Left colon (tissue), 2 donors: ENCODE data around the gene SART3. TPM values are rescaled to one million over a fixed set of nuclear protein-coding genes. Genes with fewer than 3 reads are reported as not detected.
A peak's percentile ranks its signal among the peaks of the same experiment; 100 is the strongest.

Source experiments
- ATAC-seq: fragments of 200-7000 bp; cut with Tn5 transposase; one replicate; pipeline ENCODE4 v1.9.1; 2020; ENCODE audit warnings: mild to moderate bottlenecking, moderate library complexity
- DNase-seq, 2 donors: peaks; one replicate each; pipeline ENCODE4 v3.0.0-alpha.2; 2020
- intact Hi-C, 2 donors: fragments of 100-400 bp; cut with DNase I in 1 of 2; cut with micrococcal nuclease in 1 of 2; formaldehyde crosslinking; loops; one replicate each; pipeline versions ENCODE4 v1.11.2 to v1.14.0; 2022; cut with DNase I, micrococcal nuclease
- long read RNA-seq: library from polyadenylated mRNA; unstranded; transcript quantifications from one replicate; pipeline ENCODE4 v2.0.0, GENCODE V29; 2021
- total RNA-seq, 2 donors: library from RNA; stranded (reverse); fragmentation: NEBNext Ultra II Directional; extraction: Animal tissue kit (Norgen Biotek cat#: 25700); gene quantifications; one replicate each; pipeline ENCODE4 v1.2.1, GENCODE V29; 2021
- donor health status: DM: no; HTN: no; CAD: no.
- donor health status: DM: yes; HTN: yes; CAD: no.

Gene SART3
- total RNA-seq: 10 to 100 TPM; 43.9 to 47.9 TPM
- long read RNA-seq, full-length matches to known transcripts: 12 of 42 reads
- long read RNA-seq, partial matches to known transcripts: 27 of 42 reads
- long read RNA-seq, other reads (novel, unspliced or antisense): 3 of 42 reads

- DNase-seq (peak; percentile 68 to 89), ATAC-seq (peak; percentile 61)
Observed at GRCh38 chr12:108560752-108561719, at the start of gene SART3. SART3 (minus strand) TSS chr12:108561173; CDS start chr12:108561154, 19 bp downstream.

DNA sequence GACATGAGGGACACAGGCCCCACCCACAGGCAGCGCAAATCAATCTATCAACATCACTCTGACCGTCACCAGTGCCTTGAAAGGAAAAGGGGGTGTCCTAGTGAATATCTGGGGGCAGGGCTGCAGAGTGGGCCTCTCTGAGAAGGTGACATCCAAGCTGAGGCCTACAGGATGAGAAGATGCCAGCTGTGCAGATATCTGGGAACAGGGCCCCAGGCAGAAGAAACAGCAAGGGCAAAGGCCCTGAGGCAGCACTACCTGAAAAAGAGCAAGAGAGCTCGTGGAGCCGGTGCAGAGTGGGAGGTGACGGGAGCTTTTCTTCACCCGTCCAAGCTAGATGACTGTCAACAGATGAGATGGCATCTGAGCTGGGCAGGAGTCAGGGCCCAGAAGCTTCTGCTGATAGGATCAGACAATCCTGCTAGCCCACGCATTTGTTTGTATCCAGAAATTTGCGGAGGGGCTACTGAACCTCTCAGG lies 49.4 kb upstream of the SART3 start:
- no peak for DNase-seq
- intact Hi-C loops: no loop called here
- no peak for ATAC-seq

More at GRCh38 chr12:108560752-108561719, at the start of gene SART3:
- intact Hi-C loops: loop anchor here in 1 of 2 donors (10.0 kb wide), 3 partner anchors 244 to 534 kb away; partner anchors contain the start of genes ALKBH2, SSH1 and UNG

DNA sequence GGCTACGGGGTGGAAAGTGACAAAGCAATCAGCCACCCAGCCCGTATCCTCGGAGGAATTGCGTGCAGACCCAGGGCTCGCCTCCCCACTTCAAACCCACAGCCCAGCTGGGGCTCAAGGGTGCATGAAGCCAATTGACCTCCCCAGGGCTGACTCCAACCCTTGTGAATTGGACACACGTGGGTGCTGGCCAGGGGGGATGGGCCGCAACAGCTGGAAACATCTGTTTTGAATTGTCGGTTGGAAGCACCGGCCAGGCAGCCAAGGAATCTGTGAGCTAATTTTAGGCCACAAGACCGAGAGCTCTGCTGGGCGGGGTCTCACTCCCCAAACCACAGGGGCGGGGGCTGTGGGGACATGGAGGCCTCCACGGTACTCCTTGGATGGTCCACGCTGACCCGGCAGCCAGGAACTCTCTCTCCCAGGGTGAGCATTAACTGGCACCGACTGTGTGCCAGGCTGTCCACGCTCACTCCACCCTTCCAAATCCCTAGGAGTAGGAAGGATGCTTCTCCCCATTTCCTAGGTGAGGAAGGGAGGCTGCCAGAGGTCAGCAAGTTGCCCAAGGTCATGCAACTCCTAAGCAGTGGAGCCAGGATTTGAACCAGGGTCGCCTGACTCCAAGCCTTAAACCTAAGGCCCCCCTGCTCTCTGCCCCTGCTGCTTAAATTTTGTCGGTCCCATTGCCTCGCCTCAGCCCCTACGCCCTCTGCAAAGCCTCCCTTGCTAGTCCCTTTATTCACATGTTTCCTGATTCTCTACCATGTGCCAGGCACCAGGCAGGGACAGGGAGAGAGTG lies 48.8 kb upstream of the SART3 start:
- peak; percentile 47 to 56 for DNase-seq
- no peak for ATAC-seq
- intact Hi-C loops: no loop called here

DNA sequence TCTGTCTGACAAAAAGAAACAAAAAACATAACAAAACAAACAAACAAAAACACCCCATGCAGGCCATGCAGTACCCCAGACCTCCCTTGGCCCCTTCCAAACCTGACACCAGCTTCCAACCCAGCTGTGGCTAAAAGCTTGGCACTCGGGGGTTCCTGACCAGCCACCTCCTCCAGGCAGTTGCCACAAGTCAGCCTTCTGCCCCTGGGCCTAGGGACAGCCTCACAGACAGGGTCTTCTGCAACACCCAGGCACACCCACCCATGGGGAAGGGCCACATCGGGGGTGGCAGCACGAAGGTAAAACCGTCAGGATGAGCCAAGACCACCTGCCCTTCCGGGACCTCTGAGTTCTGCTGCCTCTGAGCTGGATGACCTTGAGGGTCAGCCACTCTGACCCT lies 47.6 kb upstream of the SART3 start:
- ATAC-seq (no peak), DNase-seq (no peak)
- intact Hi-C loops: no loop called here

DNA sequence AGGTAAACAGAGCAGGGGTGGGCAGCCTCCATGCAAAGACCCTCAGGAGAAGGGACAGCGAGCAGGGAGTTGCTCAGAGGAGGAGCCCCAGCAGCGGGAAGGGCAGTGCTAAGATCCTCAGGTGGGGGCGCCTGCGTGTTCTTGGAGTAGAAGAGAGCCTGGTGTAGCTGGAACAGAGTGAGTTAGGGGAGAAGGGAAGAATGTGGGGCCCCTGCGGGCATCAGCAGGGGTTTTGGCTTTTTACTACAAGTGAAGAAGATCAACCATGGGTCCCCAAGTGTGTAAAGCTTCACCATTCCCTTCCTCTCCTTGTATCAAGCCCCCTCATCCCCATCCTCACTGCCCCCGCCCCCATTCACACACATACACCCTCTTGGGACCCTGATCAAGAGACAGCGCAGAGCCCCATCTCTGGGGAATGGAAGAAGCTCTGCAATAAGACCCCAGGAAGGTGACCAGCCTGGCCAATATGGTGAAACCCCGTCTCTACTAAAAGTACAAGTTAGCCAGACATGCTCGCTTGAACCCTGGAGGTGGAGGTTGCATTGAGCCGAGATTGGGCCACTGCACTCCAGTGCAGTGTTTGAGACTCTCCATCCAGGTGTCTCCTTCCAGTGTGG lies 47.1 kb upstream of the SART3 start:
- DNase-seq (no peak), ATAC-seq (no peak)
- intact Hi-C loops: no loop called here

GRCh38 chr12:108606492-108606891 lies 45.5 kb upstream of the SART3 start:
- DNase-seq: no peak
- intact Hi-C loops: no loop called here
- ATAC-seq: no peak

GRCh38 chr12:108605690-108606406 lies 44.9 kb upstream of the SART3 start:
- DNase-seq: no peak
- ATAC-seq: no peak
- intact Hi-C loops: no loop called here

GRCh38 chr12:108605000-108605689 lies 44.2 kb upstream of the SART3 start:
- ATAC-seq: no peak
- DNase-seq: no peak
- intact Hi-C loops: no loop called here

- ATAC-seq: no peak
- intact Hi-C loops: no loop called here
- no peak for DNase-seq
Observed at GRCh38 chr12:108604208-108604941, 43.4 kb upstream of the SART3 start.

DNA sequence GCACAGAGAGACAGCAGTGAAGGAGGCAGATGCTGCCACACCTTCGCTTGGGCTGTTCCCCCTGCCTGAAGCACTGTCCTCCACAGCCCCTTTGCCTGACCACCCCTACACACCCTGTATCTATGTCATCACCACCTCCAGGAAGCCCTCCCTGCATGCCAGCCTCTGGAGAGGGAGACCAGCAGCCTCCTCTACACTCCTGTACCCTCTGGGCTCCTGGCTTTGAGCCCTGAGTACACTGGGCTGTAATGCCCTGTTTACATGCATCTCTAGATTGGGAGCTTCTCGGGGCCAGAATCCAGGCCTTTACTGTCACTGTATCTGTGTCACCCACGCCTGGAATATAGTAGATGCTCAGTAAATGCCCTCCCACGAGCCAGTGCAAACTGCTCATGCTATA lies 42.8 kb upstream of the SART3 start:
- DNase-seq: no peak
- no peak for ATAC-seq
- intact Hi-C loops: no loop called here

DNA sequence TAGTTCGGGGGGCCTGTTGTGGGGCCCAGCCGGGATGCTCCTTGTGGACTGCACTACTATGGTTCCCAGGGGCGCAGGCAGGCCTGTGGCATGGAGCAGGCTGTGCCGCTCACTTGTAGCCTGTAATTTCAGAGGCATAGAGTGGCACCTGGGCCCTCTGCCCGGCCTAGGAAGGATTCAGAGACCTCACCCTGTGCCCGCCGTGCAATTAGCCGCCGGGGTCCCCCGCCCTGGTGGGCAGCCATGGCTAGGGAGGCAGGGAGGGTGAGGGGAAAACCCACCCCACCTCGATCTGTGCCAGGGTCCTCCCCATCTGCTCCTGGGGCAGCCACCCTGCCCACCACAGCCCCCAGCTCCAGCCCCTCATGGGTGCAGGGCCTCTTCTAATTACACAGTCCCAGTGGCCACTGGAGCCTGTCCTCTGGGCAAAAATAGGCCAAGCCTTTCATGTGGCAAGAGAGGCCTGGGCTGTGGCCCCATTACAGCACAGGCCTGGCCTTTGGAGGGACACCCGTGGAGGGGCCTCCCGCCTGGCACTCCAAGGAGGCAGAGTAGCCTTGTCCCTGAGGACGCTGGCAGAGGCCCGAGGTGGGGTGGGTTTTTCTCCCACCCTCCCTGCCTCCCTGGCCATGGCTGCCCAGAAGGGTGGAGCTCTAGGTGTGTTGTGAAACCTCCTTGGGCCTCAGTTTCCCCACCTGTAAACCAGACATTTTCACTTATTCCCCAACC lies 42.2 kb upstream of the SART3 start:
- no peak for ATAC-seq
- intact Hi-C loops: no loop called here
- no peak for DNase-seq

- no peak for DNase-seq
- ATAC-seq: no peak
- intact Hi-C loops: no loop called here
Observed at GRCh38 chr12:108602209-108602705, 41.3 kb upstream of the SART3 start.

DNA sequence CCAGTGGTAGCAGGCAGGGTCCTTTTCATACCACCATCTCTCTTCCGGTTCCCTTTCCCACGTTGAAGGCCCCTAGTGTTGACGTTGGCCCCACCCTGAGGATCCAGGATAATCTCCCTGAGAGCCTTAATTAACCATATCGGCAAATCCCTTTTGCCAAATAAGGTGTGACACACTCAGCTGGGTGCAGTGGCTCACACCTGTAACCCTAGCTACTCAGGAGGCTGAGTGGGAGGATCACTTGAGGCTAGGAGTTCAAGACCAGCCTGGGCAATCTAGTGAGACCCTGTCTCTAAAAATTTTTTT lies 39.7 kb upstream of the SART3 start:
- DNase-seq: no peak
- no peak for ATAC-seq
- intact Hi-C loops: no loop called here

DNA sequence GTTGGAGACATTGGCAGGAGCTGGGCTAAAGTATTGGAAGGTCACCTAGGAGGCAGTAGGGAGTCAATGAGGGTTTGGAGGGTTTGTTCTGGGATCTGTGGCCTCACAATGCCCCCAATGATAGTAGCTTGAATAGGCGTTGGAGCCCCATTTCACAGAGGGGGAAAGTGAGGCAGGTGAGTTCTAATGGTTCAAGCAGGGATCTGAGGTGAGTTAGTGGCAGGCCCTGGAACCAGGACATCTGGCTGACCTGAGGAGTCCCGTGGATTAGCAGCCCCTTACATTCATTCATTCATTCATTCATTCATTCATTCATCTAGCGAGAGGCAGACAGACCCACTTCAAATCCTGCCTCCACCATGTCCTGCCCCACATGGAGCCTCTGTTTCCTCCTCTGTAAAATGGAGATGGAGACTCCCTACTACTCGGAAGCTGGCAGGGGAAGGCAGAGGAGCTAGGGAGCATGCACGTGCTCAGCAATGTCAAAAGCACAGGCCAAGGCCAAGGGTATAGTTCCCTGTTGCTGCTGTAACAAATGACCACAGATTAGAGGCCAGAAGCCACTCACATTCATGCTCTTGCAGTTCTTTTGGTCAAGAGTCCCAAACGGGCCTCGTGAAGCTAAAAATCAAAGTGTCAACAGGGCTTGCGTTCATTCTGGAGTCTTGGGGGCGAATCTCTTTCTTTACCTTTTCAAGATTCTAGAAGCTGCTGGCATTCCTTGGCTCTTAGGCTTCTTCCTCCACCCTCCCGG lies 39.2 kb upstream of the SART3 start:
- intact Hi-C loops: no loop called here
- ATAC-seq: no peak

GRCh38 chr12:108599541-108599940 lies 38.6 kb upstream of the SART3 start:
- DNase-seq: no peak
- intact Hi-C loops: no loop called here
- no peak for ATAC-seq

More for the DNA sequence above, 39.2 kb upstream of the SART3 start:
- no peak for DNase-seq
